Activated gamma-delta T cell treated with anti-CD3 and anti-CD28 coated beads, Interleukin-2, amount 50 U/mL, for 16 hours (primary cell): Measurements from ENCODE around the gene OLIG1.

Experiments used
- DNase-seq: peaks from one replicate; pipeline ENCODE4 v3.0.0-alpha.2; 2020; ENCODE audit warnings: low read depth

The OLIG1 gene

DNA sequence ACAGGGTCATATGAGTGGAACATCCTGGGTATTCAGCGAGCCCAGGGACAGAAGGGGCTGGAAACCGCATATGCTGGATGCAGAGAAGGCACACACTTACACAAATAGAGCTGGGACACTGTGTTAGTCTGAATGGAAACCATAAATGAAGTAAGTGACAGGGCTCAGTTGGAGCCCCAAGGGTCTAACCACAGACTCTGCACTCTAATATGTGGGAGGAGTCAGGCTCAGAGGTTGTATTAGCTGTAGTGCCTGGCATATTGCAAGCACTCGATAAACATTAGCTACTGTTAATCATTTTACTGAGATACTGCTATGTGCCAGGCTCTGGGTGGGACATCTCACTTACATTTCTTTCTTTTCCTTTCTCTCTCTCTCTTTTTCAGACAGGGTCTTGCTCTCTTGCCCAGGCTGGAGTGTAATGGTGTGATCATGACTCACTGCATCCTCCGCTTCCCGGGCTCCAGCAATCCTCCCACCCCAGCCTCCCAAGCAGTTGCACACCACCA lies 6.5 kb upstream of the OLIG1 start:
- DNase-seq, result no peak

DNA sequence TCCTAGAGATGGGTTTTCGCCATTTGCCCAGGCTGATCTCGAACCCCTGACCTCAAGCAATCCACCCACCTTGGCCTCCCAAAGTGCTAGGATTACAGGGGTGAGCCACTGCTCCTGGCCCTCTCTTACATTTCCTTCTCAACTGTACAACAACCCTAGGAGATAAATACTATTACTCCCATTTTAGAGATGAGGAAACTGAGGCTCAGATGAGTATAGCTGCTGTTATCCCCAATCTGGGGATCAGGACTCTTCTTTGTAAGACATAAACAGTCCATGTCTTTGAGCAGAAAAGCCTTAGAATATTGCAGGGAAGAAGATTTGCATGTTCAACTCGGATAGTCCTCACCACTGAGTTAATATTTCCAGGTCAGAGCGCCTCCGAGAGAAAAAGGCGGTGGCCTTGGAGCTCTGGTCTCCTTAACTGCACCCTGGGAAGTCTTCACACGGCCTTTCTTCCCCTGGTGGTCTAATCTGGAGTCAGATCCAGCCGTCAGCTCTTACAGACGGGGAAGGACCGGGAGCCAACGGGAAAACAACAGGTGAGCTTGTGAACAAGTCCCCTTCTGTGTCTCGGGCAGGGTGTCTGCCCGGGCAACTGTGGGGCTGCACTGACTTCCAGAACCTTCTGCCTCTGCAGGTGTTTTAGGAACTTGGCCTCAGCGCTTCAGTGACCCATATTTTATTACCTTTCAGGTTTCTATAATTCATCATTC lies 5.9 kb upstream of the OLIG1 start:
- no peak for DNase-seq

DNA sequence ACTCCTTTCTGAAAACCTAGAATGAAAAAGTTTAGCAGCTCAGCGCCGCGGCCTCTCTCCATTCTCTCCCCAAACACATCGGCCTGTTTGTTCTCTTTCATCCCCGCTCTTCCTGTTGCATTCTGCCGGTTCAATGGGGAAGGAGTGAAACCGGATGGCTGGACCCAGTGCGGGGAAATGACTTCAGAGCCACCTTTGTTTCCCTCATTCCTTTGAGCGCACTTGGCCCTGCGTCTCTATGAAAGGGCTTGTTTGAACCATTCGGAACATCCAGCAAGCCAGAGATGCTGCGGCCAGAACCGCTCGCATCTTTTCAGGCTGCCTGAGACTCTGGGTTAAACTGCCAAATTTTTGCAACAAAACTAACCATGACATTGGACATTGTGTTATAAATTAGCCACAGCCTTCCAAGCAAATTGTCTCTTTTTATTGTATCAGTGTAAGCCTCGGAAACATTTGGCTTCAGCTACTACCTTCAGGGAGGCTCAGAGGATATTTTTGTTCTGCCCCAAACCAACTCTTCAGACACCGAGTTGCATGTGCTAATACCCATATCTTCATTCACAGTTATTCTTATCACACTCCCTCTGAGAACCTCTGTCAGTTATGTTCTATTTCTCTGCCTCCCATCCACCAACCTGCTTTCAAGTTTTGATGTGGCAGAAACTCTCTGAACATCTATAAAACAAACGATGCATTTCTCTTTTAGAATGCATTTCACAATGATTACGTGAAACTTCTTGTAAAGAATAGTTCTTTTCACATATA lies 5.1 kb upstream of the OLIG1 start:
- DNase-seq, result no peak

DNA sequence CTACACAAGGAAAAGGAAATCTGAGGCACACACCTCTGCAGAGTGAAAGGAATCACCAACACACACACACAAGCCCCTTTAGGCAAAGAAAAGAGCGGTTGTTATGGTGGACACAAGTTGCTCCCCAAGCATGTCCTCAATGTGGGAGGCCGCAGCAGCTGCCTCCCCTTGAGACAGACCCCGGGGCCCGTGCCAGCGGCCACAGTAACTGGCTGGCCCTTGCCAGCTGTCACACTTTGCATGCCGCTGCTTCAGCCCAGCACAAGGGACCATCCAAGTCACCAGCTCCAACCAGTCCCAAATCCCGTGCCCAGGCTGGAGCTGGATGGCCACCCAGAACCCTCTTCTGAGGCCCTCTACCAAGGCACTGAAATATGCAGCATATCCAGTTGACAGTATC lies 2.9 kb upstream of the OLIG1 start:
- no peak for DNase-seq

DNA sequence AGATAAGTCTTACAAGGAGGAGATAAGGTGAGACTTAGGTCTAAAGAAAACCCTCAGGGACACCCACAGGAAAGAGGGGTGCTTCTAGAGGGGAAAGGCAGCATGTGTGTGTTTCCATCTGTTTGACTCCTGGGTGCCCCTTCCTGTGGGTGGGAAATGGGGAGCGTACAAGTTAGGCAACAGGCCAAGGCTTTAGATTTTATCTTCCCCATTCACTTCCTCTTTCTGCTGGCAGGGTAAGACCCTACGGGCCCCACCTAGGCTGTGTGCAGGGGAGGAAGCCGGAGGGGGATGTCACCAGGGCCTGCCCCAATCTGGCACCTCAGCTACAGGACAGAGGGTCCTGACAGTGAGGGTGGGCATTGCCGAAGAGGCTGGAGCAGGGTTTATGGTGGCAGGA lies 2.5 kb upstream of the OLIG1 start:
- no peak for DNase-seq

DNA sequence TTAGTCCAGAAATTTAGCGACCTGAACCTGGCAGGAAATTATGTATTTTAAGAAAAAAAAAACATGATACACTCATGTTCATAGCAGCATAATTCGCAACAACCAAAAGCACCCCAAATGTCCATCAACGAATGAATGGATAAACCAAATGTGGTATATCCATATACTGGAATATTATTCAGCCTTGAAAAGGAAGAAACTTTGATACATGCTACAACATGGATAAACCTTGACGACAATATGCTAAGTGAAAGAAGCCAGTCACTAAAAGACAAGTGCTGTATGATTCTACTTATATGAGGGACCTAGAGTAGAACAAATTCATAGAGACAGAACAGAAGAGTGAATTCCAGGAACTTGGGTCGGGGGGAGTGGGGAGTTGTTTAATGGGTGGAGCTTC lies 698 bp upstream of the OLIG1 start:
- DNase-seq, result no peak

DNA sequence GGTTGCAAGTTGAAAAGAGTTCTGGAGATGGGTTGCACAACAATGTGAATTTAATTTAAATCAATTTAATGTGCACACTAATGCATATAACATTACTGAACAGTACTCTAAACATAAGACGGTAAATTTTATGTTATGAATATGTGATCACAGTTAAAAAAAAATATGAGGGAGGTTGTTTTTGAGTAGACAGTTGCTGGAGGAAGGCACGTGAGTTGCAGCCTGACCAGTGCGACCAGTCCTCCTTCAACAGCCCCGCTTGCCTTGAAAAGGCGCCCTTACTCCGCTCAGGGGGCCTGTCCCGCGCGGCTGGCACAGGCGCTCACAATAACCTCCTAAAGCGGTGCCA lies 322 bp upstream of the OLIG1 start:
- no peak for DNase-seq

DNA sequence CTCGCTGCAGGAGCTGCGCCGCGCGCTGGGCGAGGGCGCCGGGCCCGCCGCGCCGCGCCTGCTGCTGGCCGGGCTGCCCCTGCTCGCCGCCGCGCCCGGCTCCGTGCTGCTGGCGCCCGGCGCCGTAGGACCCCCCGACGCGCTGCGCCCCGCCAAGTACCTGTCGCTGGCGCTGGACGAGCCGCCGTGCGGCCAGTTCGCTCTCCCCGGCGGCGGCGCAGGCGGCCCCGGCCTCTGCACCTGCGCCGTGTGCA lies 730 bp downstream of the OLIG1 start:
- no peak for DNase-seq

DNA sequence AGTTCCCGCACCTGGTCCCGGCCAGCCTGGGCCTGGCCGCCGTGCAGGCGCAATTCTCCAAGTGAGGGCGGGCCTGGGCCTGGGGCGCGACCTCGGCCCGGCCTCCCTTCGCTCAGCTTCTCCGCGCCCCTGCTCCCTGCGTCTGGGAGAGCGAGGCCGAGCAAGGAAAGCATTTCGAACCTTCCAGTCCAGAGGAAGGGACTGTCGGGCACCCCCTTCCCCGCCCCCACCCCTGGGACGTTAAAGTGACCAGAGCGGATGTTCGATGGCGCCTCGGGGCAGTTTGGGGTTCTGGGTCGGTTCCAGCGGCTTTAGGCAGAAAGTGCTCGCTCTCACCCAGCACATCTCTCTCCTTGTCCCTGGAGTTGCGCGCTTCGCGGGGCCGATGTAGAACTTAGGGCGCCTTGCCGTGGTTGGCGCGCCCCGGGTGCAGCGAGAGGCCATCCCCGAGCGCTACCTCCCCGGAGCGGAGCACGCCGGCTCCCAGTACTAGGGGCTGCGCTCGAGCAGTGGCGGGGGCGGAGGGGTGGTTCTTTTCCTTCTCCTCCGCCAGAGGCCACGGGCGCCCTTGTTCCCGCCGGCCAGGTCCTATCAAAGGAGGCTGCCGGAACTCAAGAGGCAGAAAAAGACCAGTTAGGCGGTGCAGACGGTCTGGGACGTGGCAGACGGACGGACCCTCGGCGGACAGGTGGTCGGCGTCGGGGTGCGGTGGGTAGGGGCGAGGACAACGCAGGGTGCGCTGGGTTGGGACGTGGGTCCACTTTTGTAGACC lies 1.2 kb downstream of the OLIG1 start:
- DNase-seq, result no peak

DNA sequence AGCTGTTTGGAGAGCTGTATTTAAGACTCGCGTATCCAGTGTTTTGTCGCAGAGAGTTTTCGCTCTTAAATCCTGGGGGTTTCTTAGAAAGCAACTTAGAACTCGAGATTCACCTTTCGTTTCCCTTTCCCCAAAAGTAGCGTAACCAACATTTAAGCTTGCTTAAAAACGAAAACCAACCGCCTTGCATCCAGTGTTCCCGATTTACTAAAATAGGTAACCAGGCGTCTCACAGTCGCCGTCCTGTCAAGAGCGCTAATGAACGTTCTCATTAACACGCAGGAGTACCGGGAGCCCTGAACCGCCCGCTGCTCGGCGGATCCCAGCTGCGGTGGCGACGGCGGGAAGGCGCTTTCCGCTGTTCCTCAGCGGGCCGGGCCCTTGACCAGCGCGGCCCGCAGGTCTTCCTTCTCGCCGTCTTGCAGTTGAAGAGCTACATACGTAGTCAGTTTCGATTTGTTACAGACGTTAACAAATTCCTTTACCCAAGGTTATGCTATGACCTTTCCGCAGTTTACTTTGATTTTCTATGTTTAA lies 1.9 kb downstream of the OLIG1 start:
- no peak for DNase-seq

DNA sequence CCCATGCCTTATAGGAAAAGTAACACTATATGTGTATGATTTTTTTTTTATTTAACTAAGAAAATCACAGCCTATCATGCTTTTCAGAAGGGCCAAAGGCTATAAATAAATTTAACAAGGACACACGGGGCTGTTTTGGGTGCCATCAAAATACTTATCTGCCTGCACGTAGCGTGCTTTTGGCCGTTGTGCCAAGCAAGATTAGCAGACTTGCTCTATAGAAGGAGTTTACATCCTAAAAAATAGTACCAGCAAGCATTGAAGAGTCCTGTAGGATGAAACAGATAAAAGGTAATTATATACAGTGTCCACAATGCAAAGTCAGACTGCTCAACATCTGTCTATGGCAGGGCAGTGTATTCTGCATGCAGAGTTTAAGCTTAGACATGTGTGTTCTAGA lies 3.7 kb downstream of the OLIG1 start:
- no peak for DNase-seq

DNA sequence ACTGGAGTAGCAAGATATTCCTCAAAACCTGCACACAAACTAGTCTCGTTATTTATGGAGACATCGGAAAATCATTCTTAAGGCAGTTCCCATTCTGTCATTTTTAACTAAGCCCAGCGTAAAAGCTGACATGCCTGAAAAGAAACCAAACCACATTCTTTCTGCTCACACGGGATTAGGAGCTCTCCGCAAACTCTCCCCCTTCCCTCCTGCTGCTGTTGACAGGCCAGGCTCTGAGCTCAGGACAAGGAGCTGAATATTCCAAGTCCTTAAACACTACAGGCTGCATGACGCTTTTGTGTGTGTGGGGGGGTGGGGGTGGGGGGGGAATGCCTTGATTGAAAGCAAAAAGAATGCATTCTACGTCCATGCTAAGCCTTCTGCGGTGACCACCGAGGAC lies 5.2 kb downstream of the OLIG1 start:
- DNase-seq, result no peak

DNA sequence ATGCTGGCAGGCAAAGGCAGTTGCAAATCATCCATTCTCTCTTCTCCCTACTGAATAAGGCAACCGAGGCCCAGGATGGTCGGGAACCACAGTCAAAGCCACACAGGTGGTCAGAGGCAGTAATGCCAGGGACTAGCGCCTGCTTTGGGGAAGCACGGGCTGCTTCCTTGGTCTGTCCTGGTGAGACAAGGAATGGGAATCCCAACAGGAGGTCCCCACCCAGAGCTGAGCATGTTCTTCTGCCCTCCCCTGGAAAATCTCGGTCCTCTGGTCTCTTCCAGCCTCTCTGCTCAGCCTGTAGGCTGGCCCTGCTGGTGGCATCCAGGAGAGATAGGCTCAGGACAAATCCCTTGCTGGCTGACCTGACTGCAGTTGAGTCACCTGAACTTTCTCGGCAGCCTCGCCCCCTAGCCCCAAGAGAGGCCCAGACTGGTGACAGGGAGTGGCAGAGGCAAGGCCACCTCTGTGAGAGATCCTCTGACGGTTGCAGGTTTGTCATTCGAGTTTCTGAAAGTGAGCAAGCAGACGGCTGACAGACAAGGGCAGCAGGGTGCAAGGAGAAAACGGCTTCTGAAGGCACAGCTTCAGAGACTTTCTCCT lies 5.8 kb downstream of the OLIG1 start:
- DNase-seq, result no peak

DNA sequence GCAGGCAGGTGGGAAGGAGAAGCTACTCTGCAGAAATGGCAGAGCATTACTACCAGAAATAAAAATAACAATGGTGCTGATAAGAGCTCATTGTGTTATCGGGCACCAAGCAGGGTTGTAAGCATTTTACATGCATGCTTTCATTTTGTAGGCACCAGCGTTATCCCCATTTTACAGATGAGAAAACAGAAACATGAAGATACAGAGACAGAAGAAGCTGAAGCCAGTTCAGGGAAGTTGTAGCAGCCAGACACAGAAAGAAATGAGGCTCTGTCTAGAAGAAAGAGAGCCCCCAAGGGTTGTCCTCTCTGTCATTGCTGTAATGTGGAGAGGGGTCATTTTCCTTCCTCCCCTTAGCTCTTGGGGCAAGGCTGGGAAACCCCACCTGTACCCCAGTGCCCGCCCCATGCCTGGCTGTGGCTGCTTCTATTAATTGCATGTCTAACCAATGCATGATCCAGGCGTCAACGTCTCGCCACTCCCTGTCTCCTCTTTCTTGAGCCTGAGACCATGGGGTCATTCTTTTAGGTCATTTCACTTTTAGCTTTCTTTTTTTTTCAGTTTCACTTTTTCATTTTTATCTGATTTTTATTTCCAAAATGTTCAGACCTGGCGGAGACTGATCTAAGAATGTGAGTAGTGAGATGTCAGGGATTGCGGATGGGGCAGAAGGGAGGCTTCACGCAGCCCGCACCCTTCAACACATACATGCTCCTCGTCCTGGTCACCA lies 6.8 kb downstream of the OLIG1 start:
- no peak for DNase-seq

DNA sequence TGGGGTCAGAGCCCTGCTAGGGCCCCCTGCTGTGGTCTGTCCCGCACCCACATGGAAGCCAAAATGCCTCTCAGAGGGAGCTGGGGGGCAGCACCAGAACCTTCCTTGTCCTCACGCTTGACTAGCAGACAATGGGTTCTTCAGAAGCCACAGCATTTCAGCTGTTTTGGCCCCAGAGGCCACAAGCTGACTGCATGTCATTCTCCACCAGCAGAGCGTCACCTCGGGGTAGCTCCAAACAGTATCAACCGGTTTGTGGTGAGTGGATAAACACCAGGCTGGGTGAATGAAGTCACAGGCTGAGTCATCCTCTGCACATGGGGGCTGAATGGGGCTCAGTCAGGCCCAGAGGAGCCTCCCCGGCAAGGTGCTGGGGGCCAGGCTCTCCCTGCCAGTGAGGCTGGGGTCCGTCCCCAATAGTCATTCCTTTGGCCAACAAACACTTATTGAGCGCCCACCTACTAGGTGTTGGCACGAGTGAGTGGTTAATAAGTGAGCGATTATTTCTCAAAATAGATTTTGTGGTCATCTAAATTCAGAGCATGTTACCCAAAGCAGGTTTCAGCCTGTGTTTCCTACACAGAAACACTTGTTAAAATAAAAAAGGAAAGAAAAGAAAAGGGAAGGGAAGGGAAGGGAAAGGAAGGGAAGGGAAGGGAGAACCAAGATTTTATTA lies 9.1 kb downstream of the OLIG1 start:
- peak; percentile 17 for DNase-seq

DNA sequence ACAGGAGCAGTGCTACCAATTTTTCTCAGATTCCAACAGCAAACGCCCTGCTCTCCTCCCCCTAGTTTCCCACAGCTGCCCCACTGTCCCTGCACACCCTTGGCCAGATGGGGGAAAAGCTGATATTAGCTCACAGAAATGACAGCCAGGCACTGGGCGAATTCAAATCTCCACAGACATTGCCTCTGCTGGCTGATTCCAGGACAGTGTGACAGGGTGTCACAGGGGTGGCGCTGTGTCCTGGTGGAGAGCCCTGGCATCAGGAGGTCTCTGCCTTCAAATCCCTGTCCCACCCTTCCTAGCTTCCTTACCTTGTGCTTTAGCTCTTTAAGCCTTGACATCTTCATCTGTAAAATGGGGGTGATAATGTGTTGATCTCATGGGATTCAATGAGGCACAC lies 10.4 kb downstream of the OLIG1 start:
- DNase-seq, result no peak

DNA sequence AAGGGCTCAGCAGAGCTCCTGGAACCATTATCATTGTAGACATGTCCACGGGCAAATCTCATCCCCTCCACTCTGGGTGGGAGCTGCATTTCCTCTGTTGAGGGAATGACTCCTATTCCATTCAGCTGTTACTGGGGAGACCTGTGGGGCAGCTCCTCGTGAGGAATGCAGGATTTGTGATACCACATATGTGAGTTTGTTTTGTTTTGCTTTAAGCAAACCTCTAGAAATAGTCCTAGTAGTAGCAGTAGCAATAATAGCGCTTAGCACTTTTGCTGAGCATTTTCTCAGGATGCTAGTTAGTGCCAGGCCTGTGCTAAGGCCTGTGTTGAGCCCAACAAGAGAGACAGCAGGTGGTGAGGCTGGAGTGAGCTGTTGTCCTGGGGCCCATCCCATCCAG lies 10.8 kb downstream of the OLIG1 start:
- DNase-seq, result no peak

DNA sequence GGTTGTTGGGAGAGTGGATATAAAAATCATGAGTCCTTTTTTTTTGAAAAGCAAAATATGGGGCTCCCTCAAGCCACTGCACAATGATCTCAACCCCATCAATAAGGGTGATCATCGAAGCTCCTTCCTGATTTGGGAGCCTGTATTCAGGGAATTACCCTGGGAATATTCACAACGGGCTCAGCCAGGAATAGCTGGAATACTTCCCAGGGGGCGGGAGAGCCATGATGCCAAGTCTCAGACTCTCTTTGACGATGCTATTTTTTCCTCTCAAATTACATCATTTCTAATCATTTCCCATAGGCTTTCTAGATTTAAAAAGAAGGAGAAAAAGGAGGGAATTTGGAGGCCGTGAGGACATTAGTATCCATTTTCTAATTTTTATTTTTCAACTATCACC lies 18.4 kb downstream of the OLIG1 start:
- DNase-seq, result no peak

DNA sequence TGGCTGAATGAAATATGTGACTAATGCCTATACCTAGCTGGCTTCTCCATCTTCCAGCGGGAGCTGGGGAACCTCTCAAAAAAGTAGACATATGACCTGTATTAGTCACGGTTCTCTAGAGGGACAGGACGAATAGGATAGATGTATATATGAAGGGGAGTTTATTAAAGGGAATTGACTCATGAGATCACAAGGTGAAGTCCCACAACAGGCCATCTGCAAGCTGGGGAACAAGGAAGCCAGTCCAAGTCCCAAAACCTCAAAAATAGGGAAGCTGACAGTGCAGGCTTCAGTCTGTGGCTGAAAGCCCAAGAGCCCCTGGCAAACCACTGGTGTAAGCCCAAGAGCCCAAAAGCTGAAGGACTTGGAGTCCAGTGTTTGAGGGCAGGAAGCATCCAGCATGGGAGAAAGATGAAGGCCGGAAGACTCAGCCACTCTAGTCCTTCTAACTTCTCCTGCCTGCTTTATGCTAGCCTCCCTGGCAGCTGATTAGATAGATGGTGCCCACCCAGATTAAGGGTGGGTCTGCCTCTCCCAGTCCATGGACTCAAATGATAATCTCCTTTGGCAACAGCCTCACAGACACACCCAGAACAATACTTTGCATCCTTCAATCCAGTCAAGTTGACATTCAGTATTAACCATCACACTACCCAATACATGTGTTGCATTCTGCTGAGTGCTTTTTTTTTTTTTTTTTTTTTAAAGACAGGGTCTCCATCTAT lies 19.6 kb downstream of the OLIG1 start:
- DNase-seq, result no peak

DNA sequence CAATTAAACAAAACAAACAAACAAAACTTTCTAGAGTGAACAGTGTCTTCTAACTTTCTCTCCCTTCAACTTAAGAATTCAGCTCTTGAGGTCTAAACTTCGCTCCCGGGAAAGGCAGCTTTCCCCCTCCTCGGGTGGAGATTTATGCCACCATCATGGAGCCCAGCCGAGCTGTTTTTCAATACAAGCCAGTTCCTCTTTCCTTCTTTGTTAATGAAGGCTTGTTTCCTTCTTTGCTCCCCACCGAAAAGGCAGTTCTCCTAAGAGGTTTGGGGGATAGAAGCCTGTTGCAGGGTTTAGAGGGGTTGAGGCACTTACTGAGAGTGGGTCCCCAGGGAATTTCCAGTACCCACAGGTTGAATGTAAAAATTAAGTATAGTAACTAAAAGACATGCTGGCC lies 26.5 kb downstream of the OLIG1 start:
- DNase-seq, result no peak

DNA sequence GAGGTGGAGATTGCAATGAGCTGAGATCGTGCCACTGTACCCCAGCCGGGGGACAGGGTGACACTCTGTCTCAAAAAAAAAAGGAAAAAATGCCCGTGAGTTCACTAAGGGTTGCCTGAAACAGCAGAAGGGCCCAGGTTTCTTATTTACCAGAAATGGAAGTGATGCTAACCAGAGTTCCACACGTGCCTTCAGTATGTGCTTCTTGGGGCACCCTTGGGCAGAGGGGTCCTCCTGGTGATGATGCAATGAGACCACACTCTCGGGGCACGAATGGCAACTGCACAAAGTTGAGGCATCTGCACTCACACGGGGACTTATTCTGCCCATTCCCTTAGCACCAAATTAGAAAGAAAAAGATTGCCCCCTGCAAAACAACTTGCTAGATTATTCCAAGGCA lies 29.2 kb downstream of the OLIG1 start:
- DNase-seq, result no peak
